SKM-1 (cell line): ENCODE measurements around the gene DIO1.
"Not testable (repeated sequence)": the region's sequence is repeated elsewhere in the genome, so short reads cannot be mapped to it uniquely, and the experiment has no call there.

Experiments used
- DNase-seq: peaks from one replicate; lab custom pipeline; 2025; ENCODE audit not compliant: unreplicated experiment; lab: John Stamatoyannopoulos, UW

The DIO1 gene

DNA sequence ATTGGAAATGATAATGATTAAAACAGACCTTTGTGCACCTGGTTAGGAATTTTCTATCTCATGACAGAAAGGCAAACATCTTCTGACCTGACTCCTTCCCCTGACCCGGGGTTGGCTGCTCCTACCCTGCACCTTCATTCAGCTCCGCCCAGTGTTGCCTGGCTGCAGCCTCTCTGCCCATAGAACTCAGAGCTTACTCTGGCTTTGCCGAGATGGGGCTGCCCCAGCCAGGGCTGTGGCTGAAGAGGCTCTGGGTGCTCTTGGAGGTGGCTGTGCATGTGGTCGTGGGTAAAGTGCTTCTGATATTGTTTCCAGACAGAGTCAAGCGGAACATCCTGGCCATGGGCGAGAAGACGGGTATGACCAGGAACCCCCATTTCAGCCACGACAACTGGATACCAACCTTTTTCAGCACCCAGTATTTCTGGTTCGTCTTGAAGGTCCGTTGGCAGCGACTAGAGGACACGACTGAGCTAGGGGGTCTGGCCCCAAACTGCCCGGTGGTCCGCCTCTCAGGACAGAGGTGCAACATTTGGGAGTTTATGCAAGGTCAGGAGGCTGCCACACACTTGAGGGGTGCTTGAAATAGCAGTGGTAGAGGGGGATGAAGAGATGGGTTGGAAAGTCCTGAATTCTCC lies at the start of gene DIO1:
Gene DIO1, plus strand, starts transcription at position 189 of the 638 bp plus-strand sequence. Its CDS starts 24 bp downstream, at position 213.
- DNase-seq, result no peak

DNA sequence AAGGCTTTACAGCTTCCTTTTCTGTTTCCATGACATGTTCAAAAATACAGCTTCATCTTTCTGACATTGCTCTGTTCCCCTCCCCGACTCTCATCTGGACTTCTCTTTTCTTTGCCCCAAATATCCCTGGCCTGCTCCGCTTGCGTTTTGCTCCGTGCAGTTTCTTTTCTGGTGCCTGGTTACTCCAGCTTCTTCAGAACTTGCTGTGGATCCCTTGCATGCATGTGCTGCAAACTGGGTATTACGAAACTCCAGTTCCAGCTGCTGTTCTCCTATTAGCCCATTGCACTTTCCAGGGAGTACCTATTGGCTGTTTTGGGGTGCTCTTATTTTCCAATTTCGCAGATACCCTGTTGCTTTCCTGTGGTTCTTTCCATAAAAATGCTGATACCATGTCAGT lies 46.0 kb upstream of the DIO1 start:
- DNase-seq, result no peak

DNA sequence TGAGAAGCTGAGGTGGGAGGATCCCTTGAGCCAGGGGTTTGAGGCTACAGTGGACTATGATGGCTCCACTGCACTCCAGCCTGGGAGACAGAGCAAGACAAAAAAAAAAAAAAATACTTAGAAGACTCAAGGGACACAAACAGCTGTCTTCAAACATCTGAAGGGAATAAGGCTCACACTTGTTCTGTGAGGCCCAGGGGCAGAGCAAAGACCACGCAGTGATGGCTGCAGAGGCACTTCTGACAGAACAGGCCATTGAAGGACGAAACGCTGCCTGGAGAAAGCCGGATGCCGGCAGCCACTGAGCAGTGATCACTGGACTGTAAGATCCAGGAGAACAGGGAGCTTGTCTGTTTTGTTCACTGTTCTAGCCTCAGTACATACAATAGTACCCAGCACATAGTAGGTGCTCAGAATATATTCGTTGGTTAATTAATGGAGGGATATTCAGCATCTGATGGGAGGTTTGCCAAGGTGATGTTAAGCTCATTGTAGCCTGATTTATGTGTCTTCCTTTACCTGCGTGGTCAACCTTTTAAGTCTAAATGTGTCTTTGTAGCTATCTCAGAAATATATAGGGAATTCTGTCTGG lies 43.8 kb upstream of the DIO1 start:
- no peak for DNase-seq

DNA sequence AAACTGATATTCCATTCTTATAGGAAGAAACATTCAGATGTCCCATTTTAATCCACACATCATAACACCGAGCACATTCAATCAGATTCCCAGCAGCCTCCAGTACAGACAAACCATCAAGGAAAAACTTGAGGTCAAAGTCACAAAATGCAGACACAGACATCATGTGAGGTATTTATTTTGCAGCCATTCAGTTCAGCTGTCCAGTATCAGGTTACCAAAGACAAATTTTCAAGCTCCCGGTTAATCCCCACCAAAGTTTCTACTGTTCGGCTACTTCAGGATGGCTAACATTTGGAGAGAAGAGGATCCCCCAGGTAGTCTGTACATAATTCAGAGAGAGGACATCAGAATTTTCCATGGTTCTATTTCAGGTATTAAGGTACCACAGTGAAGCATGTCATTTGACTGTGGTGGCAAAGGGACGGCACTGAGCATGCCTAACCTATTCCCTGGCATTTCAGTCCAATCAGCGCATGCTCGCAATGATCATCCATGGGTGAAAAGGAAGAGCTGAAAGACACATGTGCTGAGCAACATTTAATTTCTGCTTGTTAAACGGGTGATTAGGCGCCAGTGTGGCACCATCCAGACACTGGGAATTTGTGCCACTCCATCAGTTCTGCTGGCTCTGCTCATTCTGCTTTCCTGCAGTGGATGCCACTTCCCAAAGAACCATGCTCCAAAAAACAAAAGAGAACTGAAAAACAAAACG lies 42.3 kb upstream of the DIO1 start:
- no peak for DNase-seq

DNA sequence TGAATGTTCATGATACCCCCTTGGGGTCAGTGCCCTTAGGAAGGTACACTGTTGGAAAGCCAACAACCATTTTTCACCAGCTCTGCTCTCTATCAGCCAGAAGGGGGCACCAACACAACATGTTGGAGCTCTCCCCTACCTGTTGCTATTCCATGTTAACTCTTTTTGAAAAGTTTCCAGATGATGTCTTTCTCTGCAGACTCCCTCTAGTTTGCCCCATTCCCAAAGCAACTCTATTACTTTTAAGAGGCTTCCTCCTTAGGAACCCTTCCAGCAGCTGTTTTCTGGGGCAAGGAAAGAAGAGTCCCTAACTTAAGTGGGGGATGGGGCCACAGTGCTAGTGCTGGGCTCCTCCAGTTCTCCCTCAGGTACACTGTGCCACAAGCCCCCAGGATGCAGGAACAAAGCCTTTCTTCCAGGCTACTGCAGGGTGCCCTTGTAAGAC lies 33.0 kb upstream of the DIO1 start:
- peak; percentile 49 for DNase-seq

DNA sequence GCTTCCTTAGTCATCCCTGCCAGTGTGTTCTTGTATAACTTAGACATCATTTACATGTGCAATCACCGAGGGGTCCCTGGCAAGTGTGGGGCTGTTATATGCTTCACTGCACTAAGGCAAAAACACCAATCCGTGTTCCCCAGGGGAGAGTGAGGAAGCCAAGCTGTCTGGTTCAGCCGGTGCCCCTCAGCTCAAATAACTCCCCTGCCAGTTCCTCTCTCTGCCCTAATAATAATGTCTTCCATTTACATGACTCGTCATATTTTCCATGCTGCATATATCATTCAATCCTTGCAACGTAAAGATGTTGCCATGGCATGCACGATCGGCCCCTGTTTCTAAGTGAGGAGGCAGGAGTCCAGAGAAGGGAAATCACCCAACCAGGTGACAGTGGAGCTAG lies 31.5 kb upstream of the DIO1 start:
- no peak for DNase-seq

DNA sequence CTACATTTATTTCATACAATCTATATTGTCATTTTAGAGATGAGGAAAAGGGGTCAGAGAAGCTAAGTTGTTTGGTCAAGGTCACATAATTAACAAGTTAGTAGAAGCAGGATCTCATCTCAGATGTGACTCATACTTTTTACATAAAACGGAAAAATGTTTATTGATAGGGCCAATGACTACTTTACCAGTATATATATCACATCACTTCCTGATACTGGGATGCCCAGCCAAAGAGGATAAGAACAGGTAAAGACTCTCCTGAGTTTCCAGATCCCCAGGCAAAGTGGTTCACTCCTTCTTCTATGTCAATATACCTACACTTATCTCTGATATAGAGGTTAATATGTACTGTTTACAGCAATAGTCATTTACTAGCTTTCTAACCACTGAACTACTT lies 25.4 kb upstream of the DIO1 start:
- no peak for DNase-seq

DNA sequence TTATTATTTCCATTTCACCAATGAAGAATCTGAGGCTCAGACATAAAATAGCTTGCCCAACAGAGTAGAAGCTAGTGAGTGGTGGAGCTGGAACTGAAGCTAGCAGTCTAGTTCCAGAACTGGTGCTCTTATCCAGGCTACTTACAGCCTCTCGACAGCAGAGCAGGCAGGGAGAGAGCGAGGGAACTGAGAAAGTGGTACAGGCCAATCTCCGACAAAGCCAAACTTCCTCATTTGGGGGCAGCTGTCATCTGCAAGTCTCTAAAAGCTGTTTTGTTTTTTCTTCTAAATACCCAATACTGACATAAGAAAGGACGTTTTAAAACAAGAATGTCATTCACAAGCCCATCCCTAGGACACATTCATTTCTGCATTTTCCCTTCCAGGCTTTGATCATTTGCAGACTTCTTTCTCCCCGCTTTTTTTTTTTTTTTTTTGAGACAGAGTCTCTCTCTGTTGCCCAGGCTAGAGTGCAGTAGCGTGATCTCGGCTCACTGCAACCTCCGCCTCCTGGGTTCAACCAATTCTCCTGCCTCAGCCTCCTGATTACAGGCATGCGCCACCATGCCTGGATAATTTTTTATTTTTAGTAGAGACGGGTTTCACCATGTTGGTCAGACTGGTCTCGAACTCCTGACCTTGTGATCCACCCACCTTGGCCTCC lies 24.4 kb upstream of the DIO1 start:
- no peak for DNase-seq

DNA sequence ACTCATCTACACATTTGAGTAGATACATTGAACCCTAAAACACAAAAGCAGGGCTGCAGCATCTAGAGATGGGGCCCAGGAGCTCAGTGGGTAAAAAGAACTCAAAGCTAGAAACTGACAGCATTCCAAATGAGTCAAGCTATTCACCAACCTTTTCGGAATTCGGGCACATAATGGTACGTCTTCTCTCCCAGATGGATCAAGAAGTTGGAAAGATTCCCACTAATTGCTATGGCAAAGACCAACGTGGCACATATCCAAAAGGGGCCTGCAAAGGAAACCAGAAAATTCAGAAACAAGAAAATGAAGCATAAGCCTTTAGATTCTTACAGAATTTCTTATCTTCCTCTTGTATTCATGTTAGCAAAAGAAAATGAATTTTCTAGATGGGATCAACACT lies 22.8 kb upstream of the DIO1 start:
- DNase-seq, result no peak

DNA sequence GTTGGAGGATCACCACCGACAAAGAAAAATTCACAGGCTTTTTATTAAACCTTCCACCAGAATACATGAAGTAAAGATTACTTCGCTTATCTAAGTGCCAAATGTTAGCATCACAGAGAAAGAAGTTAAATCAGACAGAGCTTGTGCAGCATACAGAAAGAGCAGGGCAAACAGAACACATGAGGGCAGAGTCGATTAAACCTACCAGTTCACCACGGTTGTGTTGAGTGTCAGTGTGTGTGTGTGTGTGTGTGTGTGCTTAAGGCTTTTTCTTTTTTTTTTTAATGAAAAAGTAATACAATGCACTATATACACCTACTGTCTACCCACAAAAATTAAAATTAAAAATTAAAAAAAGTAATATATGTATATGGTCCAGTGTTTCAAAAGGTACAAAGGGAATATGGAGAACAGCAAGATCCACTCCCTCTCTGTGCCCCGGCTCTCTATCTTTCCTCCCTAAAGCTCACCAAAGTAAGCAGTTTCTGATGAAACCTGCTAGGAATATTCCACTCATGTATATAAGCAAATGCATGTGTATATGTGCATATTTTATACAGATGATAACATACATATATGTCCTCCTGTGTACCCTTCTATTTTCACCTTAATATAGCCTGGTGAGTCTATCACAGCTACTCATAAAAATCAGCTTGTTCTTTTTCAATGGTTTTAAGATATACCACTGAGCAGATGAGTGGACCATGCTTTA lies 22.1 kb upstream of the DIO1 start:
- DNase-seq, result no peak

DNA sequence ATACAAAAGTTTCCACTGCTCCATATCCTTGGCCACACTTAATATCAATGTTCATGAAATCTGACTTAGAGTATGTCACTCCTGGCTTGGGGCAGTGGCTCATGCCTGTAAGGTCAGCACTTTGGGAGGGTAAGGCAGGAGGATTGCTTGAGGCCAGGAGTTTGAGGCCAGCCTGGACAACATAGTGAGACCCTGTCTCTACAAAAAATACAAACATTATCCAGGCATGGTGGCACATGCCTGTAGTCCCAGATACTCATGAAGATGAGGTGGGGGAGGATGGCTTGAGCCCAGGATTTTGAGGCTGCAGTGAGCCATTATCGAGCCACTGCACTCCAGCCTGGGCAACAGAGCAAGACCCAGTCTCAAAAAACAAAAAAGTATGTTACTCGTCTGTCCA lies 18.8 kb upstream of the DIO1 start:
- not testable (repeated sequence) for DNase-seq

DNA sequence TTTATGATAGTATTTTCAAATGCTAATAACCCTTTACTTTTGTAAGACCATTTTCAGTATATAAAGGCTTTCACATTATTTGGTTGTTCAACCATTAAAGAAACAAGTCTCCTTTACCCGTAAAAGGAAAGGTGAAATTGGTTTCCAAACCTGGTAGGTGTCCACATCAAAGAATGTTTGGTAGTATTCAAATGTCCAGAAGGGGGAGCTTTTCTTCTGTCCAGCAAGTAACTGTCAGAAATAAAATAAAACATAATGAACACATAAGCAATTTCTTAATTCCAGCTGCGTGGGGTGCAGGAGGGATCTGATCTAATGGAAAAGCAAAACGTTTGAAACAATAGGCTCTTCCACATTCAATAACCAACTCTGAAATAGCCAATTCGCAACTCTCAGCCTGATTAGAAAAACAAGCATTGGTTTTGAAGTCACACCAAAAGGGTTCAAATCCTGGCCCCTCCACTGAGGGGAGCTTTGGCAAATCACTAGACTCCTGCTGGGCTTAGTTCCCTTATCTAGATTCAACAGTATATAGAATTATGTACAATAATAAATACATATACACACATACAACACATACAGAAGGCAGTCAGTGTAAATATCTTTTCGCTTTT lies 15.4 kb upstream of the DIO1 start:
- peak; percentile 46 for DNase-seq

DNA sequence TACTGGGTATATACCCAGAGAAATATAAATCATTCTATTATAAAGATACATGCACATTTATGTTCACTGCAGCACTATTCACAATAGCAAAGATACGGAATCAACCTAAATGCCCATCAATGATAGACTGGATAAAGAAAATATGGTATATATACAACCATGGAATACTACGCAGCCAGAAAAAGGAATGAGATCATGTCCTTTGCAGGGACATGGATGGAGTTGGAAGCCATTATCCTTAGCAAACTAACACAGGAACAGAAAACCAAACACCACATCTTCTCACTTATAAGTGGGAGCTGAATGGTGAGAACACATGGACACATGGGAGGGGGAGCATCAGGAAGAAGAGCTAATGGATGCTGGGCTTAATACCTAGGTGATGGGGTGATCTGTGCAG lies 12.1 kb upstream of the DIO1 start:
- DNase-seq, result not testable (repeated sequence)

DNA sequence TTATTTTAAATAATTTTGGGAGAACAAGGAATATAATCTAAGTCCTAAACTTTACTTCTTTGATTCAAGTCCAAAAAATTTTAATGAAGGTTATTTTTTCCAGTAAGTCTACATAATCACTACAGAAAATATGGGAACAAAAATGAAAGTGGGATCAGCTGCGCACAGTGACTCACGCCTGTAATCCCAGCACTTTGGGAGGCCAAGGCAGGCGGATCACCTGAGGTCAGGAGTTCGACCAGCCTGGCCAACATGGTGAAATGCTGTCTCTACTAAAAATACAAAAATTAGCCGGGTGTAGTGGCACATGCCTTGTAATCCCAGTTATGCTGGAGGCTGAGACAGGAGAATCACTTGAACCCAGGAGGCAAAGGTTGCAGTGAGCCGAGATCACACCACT lies 10.4 kb upstream of the DIO1 start:
- not testable (repeated sequence) for DNase-seq

DNA sequence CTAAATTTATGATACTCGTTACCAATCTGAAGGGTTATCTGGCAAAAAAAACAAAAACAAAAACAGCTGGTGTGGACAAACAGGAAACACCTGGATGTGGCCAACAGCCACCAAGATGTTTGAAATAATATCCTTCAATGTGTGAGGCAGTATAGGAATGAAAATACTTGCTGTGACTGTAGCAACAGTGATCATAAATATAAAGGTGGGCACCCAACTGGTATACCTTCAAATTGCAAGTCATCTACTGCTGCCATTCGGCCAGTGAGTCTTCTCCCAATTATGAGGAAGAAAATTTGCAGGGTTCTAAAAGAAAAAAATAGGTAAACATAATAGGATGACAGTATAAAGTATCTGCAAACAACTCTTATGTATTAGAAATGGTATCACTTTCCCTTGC lies 5.3 kb upstream of the DIO1 start:
- DNase-seq, result no peak

DNA sequence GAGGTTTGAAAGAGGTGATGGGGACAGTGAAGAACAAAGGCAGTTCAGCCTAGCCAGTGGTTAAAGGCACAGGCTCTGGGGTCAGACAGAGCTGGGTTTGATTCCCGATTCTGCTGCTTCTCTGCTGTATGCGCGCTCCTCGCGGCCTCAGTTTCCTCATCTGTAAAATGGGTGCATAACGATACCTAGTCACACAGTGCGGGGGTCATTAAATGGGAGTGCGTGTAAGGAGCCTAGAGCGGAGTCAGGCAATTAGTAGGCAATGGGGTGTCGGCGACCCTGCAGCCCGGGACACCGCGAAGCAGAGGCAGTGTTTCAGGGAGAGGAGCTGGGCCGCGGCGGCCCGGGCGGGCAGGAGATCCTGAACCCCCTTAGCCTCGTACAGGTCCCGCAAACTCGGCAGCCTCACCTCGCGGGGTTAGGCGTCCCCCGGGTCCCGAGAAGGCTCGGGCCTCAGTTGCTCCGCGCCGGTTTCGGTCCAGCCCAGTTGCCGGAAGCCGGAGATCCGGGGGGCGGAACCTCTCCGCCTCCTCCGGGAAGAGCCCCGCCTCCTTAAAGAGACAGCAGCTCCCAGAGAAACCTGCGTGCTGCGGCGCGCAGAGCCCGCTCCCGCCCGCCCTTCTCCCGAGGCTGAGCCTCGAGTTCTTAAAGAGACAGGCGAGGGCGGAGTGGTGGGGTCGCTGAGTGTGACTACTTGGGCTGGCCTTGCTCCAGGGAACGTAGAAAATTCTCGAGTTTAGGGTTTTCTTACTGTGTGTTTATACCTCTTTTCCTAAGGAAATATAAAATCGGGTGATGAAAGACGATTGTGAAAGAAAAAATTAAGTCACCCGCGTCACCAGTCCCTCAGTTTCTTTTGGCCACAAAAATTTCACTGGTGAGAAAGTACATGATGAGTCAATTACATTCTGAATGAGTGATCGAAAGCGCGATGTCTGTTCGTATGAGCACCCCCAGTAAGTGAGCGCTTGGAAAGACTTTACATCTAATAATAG lies 4.4 kb upstream of the DIO1 start, which contains the start of gene YIPF1:
Gene YIPF1, minus strand, starts transcription at position 494 of the 995 bp plus-strand sequence. CDS start 860 bp downstream, outside the sequence.
- peak; percentile 50 for DNase-seq

DNA sequence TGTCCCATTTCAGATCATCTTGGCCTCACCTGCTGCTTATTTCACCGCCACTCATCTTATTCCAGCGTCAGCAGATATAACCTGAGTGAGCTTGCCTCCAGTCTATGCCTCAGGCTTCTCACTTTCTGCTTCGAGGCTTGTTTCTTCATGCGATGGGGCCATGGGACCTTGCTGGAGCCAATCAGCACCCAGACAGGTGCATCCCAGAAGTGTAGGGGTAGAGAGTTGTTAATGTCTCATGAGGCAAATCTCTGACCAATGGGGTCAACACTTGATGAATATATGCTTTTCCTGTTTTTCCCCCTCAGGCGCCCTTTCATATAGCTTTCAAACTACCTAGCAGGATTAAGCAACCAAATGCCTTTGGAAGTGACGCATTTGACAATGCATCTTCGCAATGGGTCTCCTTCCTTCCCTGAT lies 3.5 kb upstream of the DIO1 start:
- no peak for DNase-seq

DNA sequence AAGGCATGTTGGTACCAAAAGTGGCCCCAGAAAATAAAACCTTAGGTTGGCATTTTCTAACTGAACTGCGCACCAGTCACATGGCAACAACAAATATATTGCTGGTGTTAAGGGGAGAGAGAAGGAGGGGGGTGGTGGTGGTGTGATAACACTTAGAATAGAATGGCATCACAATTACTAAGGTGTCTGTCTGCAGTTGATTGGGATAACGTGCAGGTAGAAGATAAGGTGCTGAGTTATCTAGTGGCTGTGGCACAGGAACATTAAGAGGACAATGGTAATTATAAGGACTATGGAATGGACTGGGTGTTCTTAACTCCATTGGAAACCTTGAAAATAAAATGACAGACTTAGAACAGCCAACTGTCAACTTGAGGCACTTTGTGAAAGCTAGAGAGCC lies 3.0 kb upstream of the DIO1 start:
- no peak for DNase-seq

DNA sequence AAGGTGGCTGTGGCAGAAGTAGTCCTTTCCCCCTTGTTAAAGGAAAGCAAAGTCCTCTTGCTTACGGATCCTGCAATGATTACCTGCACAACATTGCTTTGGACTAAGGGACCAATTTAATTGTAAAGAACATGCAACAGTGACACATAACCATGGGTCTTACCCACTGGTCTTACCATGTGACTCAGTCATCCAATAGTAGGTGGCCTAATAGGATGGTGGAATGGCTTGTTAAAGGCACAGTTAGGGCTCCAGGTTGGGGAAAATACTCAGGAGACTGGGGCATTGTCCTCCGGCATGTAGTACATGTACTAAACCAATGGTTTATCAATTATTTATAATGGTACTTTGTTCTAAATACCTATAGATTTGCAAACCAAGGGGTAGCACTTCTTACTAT lies 2.3 kb upstream of the DIO1 start:
- no peak for DNase-seq
